ENCODE results near the gene INPP5D.

GRCh38 chr2:233084488-233084887, 24.3 kb downstream of the INPP5D start:
- TF ChIP-seq CTCF (IDR thresholded peaks at IDR 0.05; ENCODE audit: low read depth, low read length, poor library complexity, severe bottlenecking) (no peak), EZH2phosphoT487 (IDR thresholded peaks at IDR 0.05; ENCODE audit: borderline replicate concordance, low read length) (no peak)

Measured in DOHH2 (cell line).